H9 (cell line): ENCODE data around the gene CADM1. TPM values are rescaled to one million over a fixed set of nuclear protein-coding genes. Genes with fewer than 3 reads are reported as not detected.

Experiments used
- DNase-seq: peaks from one replicate; pipeline ENCODE4 v3.0.0-alpha.2; 2017
- H2AFZ ChIP-seq: one replicate; pipeline ENCODE4 v1.6.1; 2013; ENCODE audit warnings: mild to moderate bottlenecking, low read length, control low read depth, moderate library complexity
- H2AK5ac ChIP-seq: 2 replicates; pipeline ENCODE4 v1.6.1; 2013; ENCODE audit warnings: low read length, control low read depth, mixed read lengths; ENCODE audit not compliant: insufficient read length
- H2BK120ac ChIP-seq: one replicate; pipeline ENCODE4 v1.6.1; 2013; ENCODE audit warnings: low read depth, mild to moderate bottlenecking, low read length, control low read depth, inconsistent platforms; ENCODE audit not compliant: poor library complexity, severe bottlenecking
- H2BK12ac ChIP-seq: 2 replicates; pipeline ENCODE4 v1.6.1; 2013; ENCODE audit warnings: low read length, control low read depth, mixed read lengths, low read depth; ENCODE audit not compliant: insufficient read length
- H2BK15ac ChIP-seq: 2 replicates; pipeline ENCODE4 v1.6.1; 2013; ENCODE audit warnings: low read depth, low read length, control low read depth
- H2BK20ac ChIP-seq: one replicate; pipeline ENCODE4 v1.6.1; 2013; ENCODE audit warnings: low read depth, mild to moderate bottlenecking, low read length, control low read depth, inconsistent platforms; ENCODE audit not compliant: poor library complexity, severe bottlenecking
- H2BK5ac ChIP-seq: 2 replicates; pipeline ENCODE4 v1.6.1; 2013; ENCODE audit warnings: low read length, control low read depth, mixed read lengths; ENCODE audit not compliant: insufficient read length
- H3K14ac ChIP-seq: 2 replicates; pipeline ENCODE4 v1.6.1; 2013; ENCODE audit warnings: low read length, control low read depth; ENCODE audit not compliant: insufficient read depth
- H3K18ac ChIP-seq: 2 replicates; pipeline ENCODE4 v1.6.1; 2013; ENCODE audit warnings: low read depth, mild to moderate bottlenecking, mixed read lengths, low read length, control low read depth; ENCODE audit not compliant: insufficient read length
- H3K23ac ChIP-seq: 2 replicates; pipeline ENCODE4 v1.6.1; 2013; ENCODE audit warnings: low read length, control low read depth, mixed read lengths, low read depth; ENCODE audit not compliant: insufficient read length
- H3K23me2 ChIP-seq: 2 replicates; pipeline ENCODE4 v1.6.1; 2013; ENCODE audit warnings: low read depth, mild to moderate bottlenecking, mixed read lengths, low read length, control low read depth; ENCODE audit not compliant: insufficient read length, poor library complexity, severe bottlenecking
- H3K27ac ChIP-seq: 2 replicates; pipeline ENCODE4 v1.5.1; 2013; ENCODE audit warnings: low read length, control low read depth, mixed read lengths, low read depth; ENCODE audit not compliant: insufficient read length
- H3K27me3 ChIP-seq: 2 replicates; pipeline ENCODE4 v1.6.1; 2013; ENCODE audit warnings: low read length, control low read depth, inconsistent platforms; ENCODE audit not compliant: insufficient read depth
- H3K4ac ChIP-seq: 2 replicates; pipeline ENCODE4 v1.6.1; 2013; ENCODE audit warnings: low read depth, mild to moderate bottlenecking, control low read depth, inconsistent platforms, low read length, moderate library complexity
- H3K4me1 ChIP-seq: 2 replicates; pipeline ENCODE4 v1.6.1; 2013; ENCODE audit warnings: low read length, control low read depth, inconsistent platforms; ENCODE audit not compliant: insufficient read depth
- H3K4me2 ChIP-seq: 2 replicates; pipeline ENCODE4 v1.6.1; 2013; ENCODE audit warnings: low read length, control low read depth, mixed read lengths; ENCODE audit not compliant: insufficient read length, insufficient read depth
- H3K56ac ChIP-seq: 2 replicates; pipeline ENCODE4 v1.6.1; 2013; ENCODE audit warnings: low read depth, mild to moderate bottlenecking, mixed read lengths, low read length, control low read depth; ENCODE audit not compliant: insufficient read length
- H3K79me1 ChIP-seq: 2 replicates; pipeline ENCODE4 v1.6.1; 2013; ENCODE audit warnings: low read depth, mild to moderate bottlenecking, moderate library complexity, low read length, control low read depth, inconsistent platforms; ENCODE audit not compliant: insufficient read depth, poor library complexity, severe bottlenecking
- H3K79me2 ChIP-seq: 2 replicates; pipeline ENCODE4 v1.6.1; 2013; ENCODE audit warnings: low read length, control low read depth, inconsistent platforms; ENCODE audit not compliant: insufficient read depth
- H3K9ac ChIP-seq: 2 replicates; pipeline ENCODE4 v1.6.1; 2013; ENCODE audit warnings: low read length, control low read depth, mixed read lengths; ENCODE audit not compliant: insufficient read length; ENCODE audit errors: extremely low read depth
- H3K9me3 ChIP-seq: one replicate; pipeline ENCODE4 v1.6.1; 2013; ENCODE audit warnings: low read depth, low read length, inconsistent platforms; ENCODE audit not compliant: control insufficient read depth
- H3T11ph ChIP-seq: one replicate; pipeline ENCODE4 v1.6.1; 2013; ENCODE audit warnings: mild to moderate bottlenecking, low read length, control low read depth, inconsistent platforms
- H4K20me1 ChIP-seq: one replicate; pipeline ENCODE4 v1.6.1; 2013; ENCODE audit not compliant: control insufficient read depth, insufficient read length, insufficient read depth
- H4K5ac ChIP-seq: 2 replicates; pipeline ENCODE4 v1.6.1; 2013; ENCODE audit warnings: low read depth, mild to moderate bottlenecking, mixed read lengths, low read length, control low read depth; ENCODE audit not compliant: insufficient read length
- H4K8ac ChIP-seq: replicated peaks from 2 replicates; pipeline ENCODE4 v1.6.1; 2013; ENCODE audit warnings: low read length, control low read depth, mixed read lengths, low read depth; ENCODE audit not compliant: insufficient read length
- H4K91ac ChIP-seq: 2 replicates; pipeline ENCODE4 v1.6.1; 2013; ENCODE audit warnings: low read depth, mild to moderate bottlenecking, moderate library complexity, mixed read lengths, low read length, control low read depth; ENCODE audit not compliant: insufficient read length
- H3K27ac Mint-ChIP-seq, 3 experiments: 2 replicates in 2 of 3; 3 replicates in 1 of 3; pipeline ENCODE4 v1.8.0; 2020 to 2021; ENCODE audit warnings: mixed read lengths in 3 of 3, mild to moderate bottlenecking in 1 of 3, moderate library complexity in 1 of 3
- H3K27me3 Mint-ChIP-seq: 2 replicates; pipeline ENCODE4 v1.8.0; 2021; ENCODE audit warnings: low read depth, mild to moderate bottlenecking, moderate library complexity, mixed read lengths
- H3K36me3 Mint-ChIP-seq, 3 experiments: 2 replicates in 2 of 3; 3 replicates in 1 of 3; pipeline ENCODE4 v1.8.0; 2020 to 2021; ENCODE audit warnings: low read depth in 3 of 3, mixed read lengths in 3 of 3; ENCODE audit not compliant: insufficient read depth in 1 of 3
- H3K4me1 Mint-ChIP-seq, 2 experiments: 2 replicates each; pipeline ENCODE4 v1.8.0; 2020; ENCODE audit warnings: mixed read lengths in 2 of 2
- H3K4me3 Mint-ChIP-seq, 2 experiments: 2 replicates in 1 of 2; 3 replicates in 1 of 2; pipeline ENCODE4 v1.8.0; 2020 to 2021; ENCODE audit warnings: mild to moderate bottlenecking in 2 of 2, mixed read lengths in 2 of 2, moderate library complexity in 1 of 2
- H3K9me3 Mint-ChIP-seq, 2 experiments: 2 replicates in 1 of 2; 3 replicates in 1 of 2; pipeline ENCODE4 v1.8.0; 2020; ENCODE audit warnings: mild to moderate bottlenecking in 2 of 2, mixed read lengths in 2 of 2, moderate library complexity in 1 of 2
- CTCF ChIP-seq: fragments of 200-600 bp; sonication (generic); conservative IDR thresholded peaks from 3 replicates; pipeline ENCODE4 v1.8.0; 2021; ENCODE audit warnings: antibody characterized with exemption, mild to moderate bottlenecking
- WGBS: extraction: QIAGEN DNeasy Blood & Tissue Kit; methylation state at CpG from one replicate; pipeline ENCODE4 v1.1.7; 2013; ENCODE audit warnings: missing lambda C conversion rate, low lambda C conversion rate, mixed read lengths; ENCODE audit not compliant: insufficient read length; ENCODE audit errors: extremely low coverage; 5-methylcytosine and 5-hydroxymethylcytosine counted together
- total RNA-seq: library from RNA; stranded (reverse); gene quantifications from 2 replicates; pipeline ENCODE4 v1.2.1, GENCODE V29; 2021

Gene CADM1
- total RNA-seq, 1 experiment from 2014 or later = 11.9 TPM

- Histone ChIP-seq H3K9ac (no peak overlapping the region), H2BK15ac (no peak overlapping the region), H3K23ac (no peak overlapping the region), H3K4me2 (no peak overlapping the region), H3K4me1 (peaks cover 4% of the 10 kb centered on the region; the same call in 1 of the 2 replicates), H2AFZ (no peak overlapping the region), H3K56ac (no peak overlapping the region), H2BK12ac (no peak overlapping the region), H4K5ac (no peak overlapping the region), H2BK20ac (no peak overlapping the region), H3K9me3 (no peaks in the 10 kb centered on the region), H3T11ph (no peak overlapping the region), H2AK5ac (peak overlapping the region; percentile 36), H3K79me2 (no peaks in the 10 kb centered on the region), H2BK5ac (no peak overlapping the region), H4K20me1 (no peaks in the 10 kb centered on the region), H3K18ac (no peak overlapping the region), H4K91ac (no peak overlapping the region), H3K4ac (no peak overlapping the region), H3K79me1 (no peaks in the 10 kb centered on the region), H4K8ac (no peak overlapping the region), H3K14ac (no peak overlapping the region), H3K27me3 (no peaks in the 10 kb centered on the region), H3K27ac (no peak overlapping the region), H2BK120ac (no peak overlapping the region), H3K23me2 (no peaks in the 10 kb centered on the region)
- Mint-ChIP-seq H3K4me1 (peaks cover 35 to 38% of the 10 kb centered on the region in 2 experiments), H3K27ac (peak overlapping the region in 1 of 3 experiments; percentile 28; a peak in 3 of 7 replicates), H3K9me3 (no peaks in the 10 kb centered on the region; a peak in 1 of 5 replicates), H3K36me3 (no peaks in the 10 kb centered on the region), H3K27me3 (peaks cover 13% of the 10 kb centered on the region), H3K4me3 (peak overlapping the region; percentile 18 to 35; a peak in 4 of 5 replicates)
- DNase-seq = no peak
- no CpG with 5 or more reads among the region's 4 CpGs for WGBS
- TF ChIP-seq CTCF = no peak
Observed at GRCh38 chr11:115409116-115409670, 95.0 kb downstream of the CADM1 start.
